Measurements from ENCODE around the gene PPP1R2.
A peak's percentile ranks its signal among the peaks of the same experiment; 100 is the strongest.

PPP1R2 gene

DNA sequence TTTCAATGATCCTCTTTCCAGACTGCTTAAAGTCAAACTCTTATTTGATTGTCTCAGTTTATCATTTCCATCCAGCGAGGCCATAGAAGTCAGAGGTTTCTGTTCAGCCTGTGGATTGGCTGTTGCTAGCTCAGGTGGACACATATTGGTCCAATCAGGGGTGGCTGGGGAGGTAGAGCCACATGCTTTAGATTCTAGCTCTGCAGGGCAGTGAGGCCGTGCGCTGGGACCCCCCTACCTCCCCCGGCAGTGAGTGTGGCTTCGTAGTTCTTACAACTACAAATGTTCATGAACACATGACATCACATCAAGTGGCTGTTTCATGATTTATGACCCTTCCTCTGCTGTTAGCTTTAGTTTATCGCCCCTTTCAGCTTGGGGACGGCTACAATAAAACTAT is 22.6 kb upstream of the PPP1R2 start:
- DNase-seq = no peak

DNA sequence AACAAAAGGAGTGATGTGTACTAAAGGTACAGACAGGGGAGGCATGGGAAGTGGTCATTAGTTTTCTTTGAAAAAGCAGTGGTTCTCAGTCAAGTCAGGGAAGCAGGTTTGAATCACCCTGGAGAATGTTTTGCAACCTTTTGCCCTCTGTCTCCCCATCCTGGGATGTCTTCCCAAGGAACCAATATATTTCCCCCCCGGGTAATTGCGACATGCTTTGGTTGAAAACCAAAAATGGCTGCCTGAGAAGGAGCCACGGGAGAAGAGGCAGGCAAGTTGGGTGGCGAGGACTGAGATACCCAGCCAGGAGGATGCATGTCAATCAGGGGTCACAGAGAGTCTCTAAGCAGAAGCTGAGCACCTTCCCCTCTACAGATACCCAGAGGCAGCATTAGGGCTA is 20.2 kb upstream of the PPP1R2 start:
- DNase-seq = no peak

DNA sequence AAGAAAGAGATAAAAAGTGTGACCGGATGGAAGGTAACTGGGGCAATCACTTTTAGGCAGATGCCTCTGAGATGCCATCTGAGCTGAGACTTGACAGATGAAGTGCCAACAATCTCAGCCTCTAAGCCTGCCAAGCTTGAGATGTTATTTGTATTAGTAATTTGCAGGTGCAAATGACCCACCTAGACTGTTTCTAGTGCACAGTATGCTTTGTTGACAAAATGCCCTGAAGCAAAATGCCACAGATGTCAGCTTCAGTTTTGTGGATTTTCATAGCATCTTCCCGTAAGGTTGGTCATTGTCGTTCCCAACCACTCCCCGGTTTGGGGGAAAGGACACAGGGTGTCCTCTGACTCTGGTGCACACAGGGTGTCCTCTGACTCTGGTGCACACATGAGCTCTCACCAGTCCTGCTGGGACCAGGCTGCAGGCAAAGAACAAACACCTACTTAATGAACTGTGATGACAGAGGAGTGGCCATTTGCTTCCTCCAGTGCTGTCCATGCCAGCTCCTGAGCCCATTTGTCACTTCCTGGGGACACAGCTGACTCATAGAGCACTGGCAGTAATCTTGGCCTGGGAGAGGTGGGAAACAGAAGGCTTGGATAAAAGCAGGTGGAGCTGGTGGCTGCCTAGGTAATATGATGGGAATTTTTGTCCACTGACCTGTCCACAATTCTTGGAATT is 16.7 kb upstream of the PPP1R2 start:
- DNase-seq = no peak

DNA sequence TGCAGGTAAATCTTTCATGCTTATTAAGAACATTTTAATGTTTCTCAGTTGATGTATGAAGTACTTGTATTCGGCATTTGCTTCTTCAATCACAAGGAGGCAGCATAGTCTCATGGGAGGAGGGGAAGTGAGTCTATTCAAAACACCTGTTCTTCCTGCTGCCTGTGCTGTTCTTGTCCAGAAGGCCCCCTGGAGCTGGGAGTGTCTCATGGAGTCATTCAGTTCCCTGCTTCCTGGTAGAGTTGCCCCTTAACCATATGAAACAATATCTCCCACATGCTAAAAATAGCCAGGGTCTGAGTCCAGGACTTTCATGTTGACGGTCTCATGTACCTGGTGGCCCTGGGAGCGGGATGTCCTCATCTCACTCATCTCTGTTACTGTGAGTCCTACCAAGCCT is 15.5 kb upstream of the PPP1R2 start:
- peak; percentile 75 for DNase-seq

DNA sequence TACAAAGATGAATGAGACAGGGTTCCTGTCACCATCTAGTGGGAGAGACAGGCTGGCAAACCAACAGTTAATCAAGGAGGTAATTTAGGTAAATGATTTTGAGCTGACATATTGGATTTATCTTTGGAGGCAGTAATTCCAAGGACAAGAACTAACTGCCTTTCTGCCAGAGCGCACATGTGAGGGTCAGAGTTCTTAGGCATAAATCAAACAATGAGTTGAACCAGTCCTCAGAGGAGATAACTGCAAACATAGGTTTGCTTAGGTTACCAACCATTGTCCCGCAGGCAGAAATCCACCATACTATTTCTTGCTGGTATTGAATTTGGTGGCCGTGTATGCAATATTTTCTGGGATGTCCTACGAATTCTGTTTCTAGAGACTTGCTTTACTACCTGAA is 14.2 kb upstream of the PPP1R2 start:
- no peak for DNase-seq

DNA sequence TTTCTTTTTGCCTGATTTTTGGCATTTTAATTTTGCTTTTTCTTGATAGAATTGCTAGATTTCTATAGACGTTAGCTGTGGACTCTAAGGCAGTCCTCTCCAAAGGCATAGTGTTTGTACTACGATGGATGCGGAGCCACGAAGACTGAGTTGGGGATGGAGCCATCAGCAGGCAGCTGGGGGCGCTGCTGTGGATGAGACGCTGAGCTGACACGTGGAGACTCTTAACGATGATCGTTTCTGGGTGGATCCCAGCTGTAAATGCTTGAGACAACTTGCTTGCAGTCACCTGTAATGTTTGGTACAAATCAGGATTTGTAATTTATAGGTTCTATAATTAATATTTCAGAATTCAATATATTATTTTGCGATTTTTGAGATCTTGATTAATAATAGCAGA is 13.3 kb upstream of the PPP1R2 start:
- no peak for DNase-seq

DNA sequence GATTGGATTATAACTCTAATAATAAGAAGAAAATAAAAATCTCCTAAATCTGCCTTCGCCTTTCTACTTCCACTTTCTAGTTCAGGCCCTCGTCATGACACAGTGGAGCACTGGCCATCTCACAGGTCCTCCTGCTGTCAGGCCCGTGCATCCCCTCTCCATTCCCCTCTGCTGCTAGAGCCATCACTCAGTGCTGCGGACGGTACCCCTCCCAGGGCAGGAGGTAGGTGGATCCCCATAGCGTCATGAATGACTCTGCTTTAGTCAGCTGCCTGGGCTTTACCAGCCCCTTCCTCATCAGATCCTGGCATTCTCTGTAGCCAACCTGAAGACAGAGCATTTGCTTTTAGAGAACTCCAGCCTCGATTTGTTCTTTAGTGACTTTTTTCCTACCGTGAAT is 12.0 kb upstream of the PPP1R2 start:
- no peak for DNase-seq

DNA sequence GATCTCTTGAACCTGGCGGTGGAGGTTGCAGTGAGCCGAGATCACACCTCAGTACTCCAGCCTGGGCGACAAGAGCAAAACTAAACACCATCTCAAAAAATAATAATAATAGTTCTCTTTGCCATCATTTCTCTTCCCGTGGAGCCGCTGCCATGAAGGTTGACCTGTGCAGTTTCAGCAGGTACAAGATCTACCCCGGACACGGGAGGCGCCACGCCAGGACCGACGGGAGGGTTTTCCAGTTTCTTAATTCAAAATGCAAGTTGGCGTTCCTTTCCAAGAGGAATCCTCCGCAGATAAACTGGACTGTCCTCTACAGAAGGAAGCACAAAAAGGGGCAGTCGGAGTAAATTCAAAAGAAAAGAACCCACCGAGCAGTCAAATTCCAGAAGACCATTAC is 11.3 kb upstream of the PPP1R2 start:
- DNase-seq = no peak

DNA sequence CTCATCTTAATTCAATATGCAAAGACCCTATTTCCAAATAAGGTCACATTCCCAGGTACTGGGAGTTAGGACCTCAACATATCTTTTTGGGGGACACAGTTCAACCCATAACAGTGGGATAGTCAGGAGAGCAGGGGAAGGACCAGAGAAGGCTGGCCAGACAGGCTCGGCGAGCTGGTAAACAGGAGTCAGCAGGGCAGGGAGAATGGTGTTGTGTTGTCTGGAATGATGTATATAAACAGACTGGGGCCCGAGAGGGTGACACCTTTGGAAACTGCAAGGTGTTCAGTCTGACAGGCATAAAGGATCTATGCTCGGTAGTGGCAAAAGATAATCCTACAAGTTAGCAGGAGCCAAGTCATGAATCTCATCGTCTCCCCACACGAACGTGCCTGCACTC is 10.1 kb upstream of the PPP1R2 start:
- DNase-seq = no peak

DNA sequence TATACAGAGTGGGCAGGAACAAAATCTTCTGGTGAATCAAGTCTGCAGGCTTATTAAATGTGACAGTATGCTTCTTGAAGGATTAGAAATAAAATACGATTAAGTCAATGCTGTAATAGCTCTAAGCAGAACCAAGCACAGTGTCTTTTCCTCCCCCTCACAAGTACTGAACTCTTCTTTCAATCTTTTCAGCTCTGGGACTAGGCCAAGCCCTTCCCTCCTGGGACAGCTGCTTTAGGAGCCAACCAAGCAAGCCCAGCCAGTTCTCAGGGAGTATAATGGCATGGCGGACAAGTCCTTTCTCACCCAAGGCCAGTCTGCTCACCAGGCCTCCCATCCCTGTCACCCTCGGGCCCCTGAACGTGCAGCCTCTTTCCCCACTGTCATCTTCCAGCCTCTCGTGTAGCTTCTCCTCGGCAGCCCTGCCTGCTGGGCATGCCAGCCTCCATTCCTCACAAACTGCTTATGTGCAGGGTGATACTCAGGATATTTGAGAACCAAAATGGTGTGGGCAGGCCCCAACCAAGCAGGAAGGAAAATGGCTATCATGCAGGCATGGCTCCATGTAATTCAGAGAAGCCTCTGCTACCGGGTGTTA is 8.4 kb upstream of the PPP1R2 start:
- DNase-seq = no peak

DNA sequence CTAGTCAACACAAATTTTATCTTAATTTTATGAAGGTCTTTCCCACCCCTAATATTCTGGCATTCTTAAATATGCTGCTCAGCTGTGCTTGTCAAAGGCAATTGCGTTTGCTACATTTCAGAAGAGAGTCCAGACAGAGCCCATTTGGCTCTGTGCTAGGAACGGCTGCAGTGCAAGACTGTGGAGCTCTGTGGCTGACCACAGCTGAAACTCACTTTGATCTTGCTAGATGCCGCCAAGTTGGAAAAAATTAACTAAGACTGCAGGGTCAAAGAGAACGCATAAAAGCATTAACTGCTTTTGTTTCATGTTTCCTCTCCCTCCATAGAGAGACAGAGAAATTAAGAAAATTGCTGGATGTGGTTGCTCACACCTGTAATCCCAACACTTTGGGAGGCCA is 7.6 kb upstream of the PPP1R2 start:
- peak; percentile 40 for DNase-seq

DNA sequence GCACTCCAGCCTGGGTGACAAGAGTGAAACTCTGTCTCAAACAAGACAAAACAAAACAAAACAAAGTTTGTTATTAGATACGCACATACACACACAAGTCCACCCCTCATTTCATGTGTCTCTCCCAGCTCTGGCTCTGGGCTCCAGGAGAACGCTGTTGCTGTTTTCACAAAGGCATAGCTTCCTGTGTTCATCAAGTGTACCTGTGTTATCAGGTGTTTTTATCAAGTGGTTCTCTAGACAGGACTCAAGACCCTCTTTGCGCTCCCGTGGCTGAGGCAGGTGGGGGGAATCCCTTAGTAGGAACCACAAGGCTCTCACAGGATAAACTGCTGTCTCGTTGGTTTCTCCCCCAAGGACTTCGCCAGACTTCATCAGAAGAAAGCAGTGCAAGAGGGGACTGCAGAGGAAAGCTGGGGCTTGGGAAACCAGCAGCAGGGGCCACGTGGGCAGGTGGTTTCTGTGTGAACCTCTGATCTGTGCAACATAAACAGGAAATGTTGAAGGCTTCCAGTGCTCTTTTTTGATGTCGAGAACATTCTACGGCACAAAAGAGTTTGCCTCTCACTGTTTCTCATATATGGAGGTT is 6.9 kb upstream of the PPP1R2 start:
- peak; percentile 86 for DNase-seq

DNA sequence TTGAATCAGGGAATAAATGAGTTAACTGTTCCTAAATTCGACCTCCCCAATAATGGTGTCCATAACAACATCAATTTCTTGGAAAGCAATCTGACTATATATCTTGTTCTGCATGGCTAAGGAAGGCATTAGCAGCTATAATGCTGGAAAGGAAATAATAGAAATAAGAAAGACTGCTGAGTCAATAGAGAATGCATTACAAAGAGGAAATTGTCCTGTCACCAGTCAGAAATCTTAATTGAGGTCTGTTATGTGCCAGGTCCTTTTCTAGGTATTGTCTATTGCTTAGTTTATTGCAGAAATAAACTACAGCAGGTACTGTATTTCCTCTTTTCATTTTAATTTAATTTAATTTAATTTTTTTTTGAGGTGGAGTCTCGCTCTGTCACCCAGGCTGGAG is 5.9 kb upstream of the PPP1R2 start:
- DNase-seq = no peak

DNA sequence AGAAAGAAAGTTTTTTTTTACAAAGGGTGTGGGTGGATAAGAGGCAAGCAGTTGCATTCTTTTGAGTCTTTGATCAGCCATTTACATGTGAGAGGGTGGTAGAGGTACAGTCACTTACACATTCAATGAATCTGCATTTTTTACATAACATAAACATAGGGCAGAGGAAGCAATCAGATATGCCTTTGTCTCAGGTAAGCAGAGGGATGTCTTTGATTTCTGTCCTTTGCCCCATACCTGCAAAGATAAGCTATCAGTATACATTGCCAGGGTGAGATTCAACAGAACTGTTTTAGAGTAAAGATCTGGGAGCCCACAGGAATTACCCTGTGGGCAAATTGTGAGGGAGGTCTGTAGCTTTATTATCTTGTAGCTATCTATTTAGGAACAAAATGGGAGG is 5.4 kb upstream of the PPP1R2 start:
- no peak for DNase-seq

DNA sequence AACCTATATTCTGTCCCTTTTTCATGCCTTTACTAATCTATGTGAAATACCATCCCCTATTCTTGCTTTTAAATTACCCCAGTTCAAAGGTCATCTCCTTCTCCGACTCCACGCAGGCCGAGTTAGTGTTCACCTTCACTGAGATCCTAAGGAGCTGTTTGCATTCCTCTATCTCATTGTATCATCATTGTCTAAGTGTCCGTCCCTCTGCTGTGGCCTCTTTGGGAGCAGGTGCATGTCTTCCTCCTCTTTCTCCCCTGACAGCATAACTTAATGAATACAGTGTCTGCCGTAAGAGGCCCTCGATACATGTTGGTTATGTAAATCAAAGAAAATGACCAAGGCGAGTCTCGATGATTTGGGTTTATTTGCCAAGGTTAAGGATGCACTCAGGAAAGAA is 4.9 kb upstream of the PPP1R2 start:
- DNase-seq = no peak

DNA sequence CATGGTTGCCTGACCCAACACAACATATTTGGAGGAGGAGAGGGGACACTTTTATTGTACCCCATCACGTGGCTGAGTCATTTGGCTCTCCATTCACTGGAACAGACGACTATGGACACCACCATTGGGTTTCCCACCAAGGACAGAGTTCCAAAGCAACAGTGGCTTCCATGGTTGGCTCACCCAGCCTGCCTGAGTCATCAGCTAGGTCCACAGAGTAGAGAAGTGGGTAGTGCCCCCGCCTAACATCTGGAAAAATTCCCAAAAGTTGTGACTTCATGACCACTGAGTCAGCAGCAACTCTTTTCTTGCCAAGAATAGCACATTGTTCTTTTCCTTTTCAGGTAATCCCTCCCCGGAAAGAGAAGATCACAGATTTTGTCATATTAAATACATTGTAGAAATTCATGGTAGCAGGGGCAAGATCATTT is 3.0 kb upstream of the PPP1R2 start:
- DNase-seq = no peak

DNA sequence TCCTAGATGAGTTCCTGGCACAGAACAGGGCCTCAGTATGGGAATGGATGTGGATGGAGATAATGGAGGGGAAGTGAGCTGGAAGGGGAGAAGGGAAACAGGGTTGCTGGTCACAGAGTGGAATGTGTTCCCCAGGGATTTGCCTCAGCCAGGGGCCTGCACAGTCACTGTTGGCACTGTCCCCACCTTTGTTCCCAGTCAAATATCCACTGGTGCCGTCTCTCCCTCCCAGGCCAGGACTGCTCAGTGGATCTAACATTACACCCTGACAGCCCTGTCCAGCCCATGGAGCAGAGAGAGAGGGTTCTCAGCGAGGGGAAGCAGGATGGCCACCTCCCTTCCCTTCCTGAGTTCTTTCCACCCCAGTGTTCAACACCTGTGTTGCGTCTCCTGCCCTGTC is 1.5 kb upstream of the PPP1R2 start:
- no peak for DNase-seq

DNA sequence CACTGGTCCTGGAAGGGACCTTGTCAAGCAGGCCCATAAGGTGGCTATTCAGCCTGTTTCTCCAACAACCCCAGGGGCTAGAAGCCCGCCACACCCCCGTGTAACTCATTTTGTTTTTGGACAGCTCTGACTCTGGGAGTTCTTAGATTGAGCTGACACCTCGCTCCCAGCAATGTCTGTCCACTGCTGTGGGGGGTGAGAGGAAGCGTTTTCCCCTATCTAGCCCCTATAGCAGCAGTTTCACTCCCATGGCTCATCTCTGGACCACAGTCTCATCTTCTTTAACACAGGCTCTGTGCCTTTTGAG is 1.1 kb upstream of the PPP1R2 start:
- DNase-seq = no peak

DNA sequence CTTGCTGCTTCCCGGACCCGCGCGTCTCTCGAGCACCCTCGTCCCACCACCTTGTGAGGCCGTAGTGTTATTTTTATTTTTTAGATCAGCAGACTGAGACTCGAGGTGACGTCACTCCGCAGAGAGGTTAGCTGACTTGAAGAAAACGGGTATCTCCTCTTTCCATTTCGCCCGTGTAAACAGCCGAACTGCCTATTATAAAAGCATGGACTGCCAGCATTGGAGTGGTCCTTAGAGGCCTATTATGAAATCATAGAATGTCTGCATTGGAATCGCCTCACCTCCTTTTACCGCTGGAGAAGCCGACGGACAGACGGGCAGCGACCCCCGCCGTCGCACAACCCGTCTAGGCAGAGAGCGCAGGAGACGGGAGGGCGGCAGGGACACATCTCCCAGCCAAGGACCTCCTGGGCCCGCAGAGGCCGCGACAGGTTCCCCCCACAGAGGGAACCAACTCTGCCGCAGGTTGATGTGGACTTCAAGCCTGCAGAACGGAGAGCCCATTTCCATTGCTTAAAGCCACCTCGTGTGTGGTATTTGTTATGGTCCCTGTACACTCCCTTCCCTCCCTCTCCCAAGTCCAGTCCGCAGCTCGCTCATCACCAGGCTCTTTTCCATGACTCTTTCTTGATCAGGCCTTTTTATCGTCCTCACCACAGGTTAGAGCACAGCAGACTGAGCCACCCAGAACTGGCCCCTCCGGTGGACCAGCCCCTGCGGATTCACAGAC is 540 bp upstream of the PPP1R2 start:
- no peak for DNase-seq

DNA sequence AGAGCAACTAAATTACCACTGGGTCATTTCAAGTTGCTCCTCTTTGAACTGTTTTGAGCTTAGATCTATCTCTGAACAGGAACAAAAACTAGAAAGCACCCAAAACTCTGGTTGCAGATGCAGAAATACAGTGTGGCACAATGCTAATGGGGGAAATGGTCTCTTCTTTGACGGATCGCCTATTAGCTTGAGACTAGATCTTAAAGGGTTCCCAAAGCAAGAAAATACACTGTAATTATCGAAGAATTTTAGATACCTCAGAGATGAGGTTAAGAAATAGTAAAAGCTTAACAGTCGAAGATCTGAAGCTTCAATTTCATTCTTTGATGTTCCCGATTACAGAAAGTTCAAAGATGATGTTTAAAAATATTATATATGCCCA is 818 bp downstream of the PPP1R2 start:
- peak; percentile 40 for DNase-seq

DNA sequence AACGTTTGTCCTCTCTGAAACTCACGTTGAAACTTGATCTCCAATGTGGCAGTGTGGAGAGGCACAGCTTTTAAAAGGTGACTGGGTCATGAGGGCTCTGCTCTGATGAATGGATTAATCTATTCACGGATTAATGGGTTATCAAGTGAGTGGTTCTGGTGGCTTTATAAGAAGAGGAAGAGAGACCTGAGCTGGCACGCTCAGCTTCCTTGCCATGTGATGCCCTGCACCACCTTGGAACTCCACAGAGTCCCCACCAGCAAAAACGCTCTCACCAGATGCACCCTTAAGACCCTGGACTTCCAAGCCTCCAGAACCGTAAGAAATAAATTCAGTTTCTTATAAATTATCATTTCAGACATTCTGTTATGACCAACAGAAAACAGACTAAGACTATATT is 2.6 kb downstream of the PPP1R2 start:
- peak; percentile 35 for DNase-seq

DNA sequence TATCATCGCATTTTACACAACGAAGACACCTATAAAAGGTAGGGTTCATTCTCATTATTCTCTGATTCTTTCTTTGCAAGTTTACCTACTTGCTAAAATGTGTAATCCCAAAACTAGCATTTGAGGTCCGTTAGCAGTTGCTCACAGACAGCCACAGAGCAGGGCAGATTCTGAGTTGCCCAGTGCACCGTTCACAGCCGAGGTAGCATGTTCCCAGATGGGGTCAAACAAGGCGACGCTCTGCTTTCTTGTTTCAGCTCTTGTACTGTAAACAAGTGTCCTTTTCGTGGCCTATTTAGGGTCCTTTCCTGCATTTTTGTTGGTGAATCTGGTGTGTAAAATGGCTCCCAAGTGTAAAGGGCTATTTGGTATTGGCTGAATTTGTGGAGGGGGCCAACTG is 3.1 kb downstream of the PPP1R2 start:
- no peak for DNase-seq

DNA sequence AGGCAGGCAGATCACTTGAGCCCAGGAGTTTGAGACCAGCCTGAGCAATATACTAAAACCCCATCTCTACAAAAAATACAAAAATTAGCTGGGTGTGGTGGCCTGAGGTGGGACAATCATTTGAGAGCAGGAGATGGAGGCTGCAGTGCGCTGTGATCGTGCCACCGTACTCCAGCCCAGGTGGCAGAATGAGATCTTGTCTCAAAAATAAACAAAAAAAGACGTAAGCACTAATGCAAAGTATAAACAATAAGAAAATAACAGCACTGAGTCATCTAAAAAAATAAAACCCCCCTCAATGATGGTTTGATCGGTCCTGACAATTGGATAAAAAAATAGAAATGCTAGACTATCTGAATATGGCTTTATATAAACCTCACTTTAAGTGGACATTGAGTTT is 3.6 kb downstream of the PPP1R2 start:
- DNase-seq = no peak

DNA sequence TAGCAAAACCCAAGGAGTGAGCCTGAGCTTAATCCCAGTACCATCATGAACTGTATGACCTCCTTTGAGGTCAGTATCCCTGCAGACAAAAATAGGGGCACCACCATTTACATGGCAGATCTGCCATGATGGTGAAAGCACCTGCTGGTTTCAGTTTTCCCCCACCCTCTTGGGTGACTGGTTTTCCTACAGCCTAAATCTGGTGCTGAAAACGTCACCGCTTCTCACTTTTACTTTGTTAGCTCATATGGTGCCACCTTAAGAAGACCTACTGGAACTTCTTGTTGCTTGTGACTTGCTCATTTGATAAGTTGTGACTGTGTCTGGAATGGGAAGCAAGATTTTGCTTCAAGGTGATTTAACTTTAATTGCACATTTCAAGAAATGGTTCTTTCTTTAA is 5.1 kb downstream of the PPP1R2 start:
- DNase-seq = peak; percentile 63

Measured in CD4-positive, alpha-beta T cell treated with Interleukin-10 for 1 hour (primary cell).